HG03064 (cell line): ENCODE results near the gene TCF4.

Source experiments
- ATAC-seq: cut with Tn5 transposase; IDR thresholded peaks from one replicate; pipeline ENCODE4 v1.9.1; 2021; ENCODE audit warnings: low read depth; ENCODE audit not compliant: unreplicated experiment

The TCF4 gene

GRCh38 chr18:55369346-55369745 is 218.6 kb downstream of the TCF4 start:
- no peak for ATAC-seq

GRCh38 chr18:55365342-55365741 is 222.7 kb downstream of the TCF4 start:
- ATAC-seq: no peak

GRCh38 chr18:55362303-55362702 is 225.7 kb downstream of the TCF4 start:
- no peak for ATAC-seq

GRCh38 chr18:55361492-55362250 is 226.3 kb downstream of the TCF4 start:
- ATAC-seq: no peak

GRCh38 chr18:55360061-55360460 is 227.9 kb downstream of the TCF4 start:
- ATAC-seq: no peak

- no peak for ATAC-seq
Observed at GRCh38 chr18:55356815-55357214, 231.2 kb downstream of the TCF4 start.

GRCh38 chr18:55355223-55355622 is 232.8 kb downstream of the TCF4 start:
- no peak for ATAC-seq

GRCh38 chr18:55354795-55355194 is 233.2 kb downstream of the TCF4 start:
- no peak for ATAC-seq

- ATAC-seq: no peak
Observed at GRCh38 chr18:55353806-55354205, 234.2 kb downstream of the TCF4 start.

- no peak for ATAC-seq
Observed at GRCh38 chr18:55353391-55353790, 234.6 kb downstream of the TCF4 start.

- no peak for ATAC-seq
Observed at GRCh38 chr18:55351980-55352714, 235.8 kb downstream of the TCF4 start.

GRCh38 chr18:55351241-55351691 is 236.7 kb downstream of the TCF4 start:
- ATAC-seq: no peak

- ATAC-seq: no peak
Observed at GRCh38 chr18:55349685-55350084, 238.3 kb downstream of the TCF4 start.

GRCh38 chr18:55346961-55347740 is 240.8 kb downstream of the TCF4 start:
- ATAC-seq: no peak

GRCh38 chr18:55346387-55346786 is 241.6 kb downstream of the TCF4 start:
- no peak for ATAC-seq

GRCh38 chr18:55345103-55345950 is 242.7 kb downstream of the TCF4 start:
- no peak for ATAC-seq

- ATAC-seq: no peak
Observed at GRCh38 chr18:55343396-55344073, 244.5 kb downstream of the TCF4 start.

- ATAC-seq: no peak
Observed at GRCh38 chr18:55340998-55341397, 247.0 kb downstream of the TCF4 start.

GRCh38 chr18:55339990-55340389 is 248.0 kb downstream of the TCF4 start:
- ATAC-seq: no peak
